GM19238 (cell line): ENCODE results near the gene KSR1.
A peak's percentile ranks its signal among the peaks of the same experiment; 100 is the strongest.
"Not testable (repeated sequence)": the region's sequence is repeated elsewhere in the genome, so short reads cannot be mapped to it uniquely, and the experiment has no call there.

Source experiments
- DNase-seq: peaks from one replicate; pipeline ENCODE4 v3.0.0; 2011; ENCODE audit warnings: low spot score; ENCODE audit not compliant: insufficient read length

The KSR1 gene

DNA sequence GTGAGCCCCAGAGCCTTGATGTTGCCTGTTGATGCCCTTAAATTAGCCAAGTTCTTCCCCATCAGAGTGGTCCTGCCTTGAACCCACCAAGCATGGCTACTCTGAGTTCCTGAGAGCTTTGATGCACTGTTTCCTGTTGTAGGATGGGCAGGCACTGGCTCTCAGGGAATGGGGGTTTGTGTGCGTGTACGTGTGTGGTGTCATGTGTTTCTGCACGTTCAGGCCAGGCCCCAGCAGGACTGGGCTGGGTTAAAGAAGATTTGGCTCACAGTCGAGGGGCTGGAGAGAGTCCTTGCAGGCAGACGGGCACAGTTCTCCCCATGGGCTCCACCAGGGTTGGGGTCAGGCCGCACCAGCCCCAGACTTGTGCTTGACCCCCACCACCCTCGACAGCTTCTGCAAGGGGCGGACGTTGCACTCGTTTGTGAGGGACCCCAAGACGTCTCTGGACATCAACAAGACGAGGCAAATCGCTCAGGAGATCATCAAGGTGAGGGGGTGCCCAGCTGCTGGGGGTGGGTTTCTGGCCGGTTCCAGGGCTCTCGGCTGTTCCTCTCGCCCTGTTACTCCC lies 151.4 kb downstream of the KSR1 start:
- no peak for DNase-seq

DNA sequence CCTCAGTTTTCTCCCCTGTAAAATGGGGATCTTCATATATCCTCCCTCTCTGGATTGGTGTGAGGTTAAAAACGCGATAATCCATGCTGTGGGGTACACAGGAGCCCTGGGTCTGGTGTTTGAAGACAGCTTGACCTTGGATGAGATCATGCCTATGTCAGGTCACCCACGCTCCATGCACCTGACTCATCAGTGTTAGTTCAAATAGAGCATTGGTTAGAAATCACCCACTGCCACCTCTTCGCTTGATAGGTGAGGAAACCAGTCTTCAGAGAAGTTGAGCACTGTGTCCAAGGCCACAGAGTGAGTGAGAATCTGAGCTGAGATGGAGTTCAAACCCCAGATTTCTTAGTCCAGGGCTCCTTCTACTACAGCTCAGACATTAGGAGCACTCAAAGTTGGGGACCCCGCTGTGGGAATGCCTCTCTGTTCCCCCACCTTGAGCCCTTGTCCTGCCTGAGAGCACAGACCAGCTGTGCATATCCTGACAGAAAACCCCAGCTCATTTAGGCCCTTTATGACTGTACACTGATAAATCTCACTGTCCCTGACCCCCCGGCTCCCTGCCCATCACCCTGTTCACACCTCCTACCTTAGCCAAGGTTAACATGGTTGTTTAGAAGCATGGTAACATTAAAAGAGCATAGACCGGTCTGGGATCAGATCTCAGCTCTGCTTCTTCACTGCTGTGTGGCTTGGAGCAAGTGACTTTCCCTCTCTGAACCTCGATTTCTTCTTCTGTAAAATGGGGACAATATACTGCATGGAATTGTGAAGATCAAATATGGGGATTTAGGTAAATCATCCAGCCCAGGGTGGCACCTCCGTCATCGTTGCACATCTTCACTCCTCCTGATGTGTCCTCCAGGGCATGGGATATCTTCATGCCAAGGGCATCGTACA lies 152.3 kb downstream of the KSR1 start:
- no peak for DNase-seq

GRCh38 chr17:27609611-27610303 lies 153.5 kb downstream of the KSR1 start:
- no peak for DNase-seq

DNA sequence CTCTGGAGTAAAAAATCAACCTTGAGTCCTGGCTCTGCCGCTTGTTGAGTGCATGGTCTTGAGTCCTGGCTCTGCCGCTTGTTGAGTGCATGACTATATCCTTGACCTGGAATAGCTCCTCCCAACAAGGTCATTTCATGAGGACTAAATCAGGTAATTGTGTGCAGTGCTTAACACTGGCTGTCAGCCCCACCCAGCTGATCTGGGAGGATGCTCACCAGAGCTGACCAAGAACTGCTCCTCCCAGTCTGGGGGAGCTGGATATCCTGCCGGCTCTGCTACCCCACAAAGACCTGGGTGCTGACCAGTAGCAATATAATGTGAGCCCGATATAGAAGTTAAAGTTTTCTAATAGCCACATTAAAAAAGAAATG lies 154.0 kb downstream of the KSR1 start:
- DNase-seq = no peak

DNA sequence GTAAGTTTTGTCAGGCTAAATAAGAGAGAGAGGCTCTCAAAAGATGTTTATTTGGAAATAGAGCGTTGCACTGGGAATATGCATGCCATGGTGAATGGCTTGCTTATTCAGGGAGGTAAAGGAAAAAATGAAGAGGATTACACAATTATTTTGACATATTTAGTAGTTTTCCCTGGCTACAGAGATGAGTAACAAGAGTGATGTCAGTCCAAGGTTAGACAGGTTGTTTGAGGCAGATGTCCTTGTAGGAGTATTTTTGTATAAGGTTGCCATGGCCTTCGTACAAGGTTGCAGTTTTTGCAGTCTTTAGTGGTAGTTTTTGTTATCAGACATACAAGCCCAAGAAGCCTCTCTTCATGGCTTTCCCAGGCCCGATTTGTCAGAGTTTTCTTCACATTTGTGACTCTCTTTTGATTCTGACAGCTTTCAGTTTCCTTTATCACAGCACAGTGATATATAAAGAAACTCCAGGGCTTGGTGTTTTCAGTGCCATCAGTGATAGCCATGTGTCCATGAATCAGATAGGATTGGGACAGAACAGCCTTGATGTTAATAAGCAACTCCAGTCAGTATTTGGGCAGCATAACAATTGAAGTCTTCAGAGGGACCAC lies 156.0 kb downstream of the KSR1 start:
- DNase-seq = no peak

DNA sequence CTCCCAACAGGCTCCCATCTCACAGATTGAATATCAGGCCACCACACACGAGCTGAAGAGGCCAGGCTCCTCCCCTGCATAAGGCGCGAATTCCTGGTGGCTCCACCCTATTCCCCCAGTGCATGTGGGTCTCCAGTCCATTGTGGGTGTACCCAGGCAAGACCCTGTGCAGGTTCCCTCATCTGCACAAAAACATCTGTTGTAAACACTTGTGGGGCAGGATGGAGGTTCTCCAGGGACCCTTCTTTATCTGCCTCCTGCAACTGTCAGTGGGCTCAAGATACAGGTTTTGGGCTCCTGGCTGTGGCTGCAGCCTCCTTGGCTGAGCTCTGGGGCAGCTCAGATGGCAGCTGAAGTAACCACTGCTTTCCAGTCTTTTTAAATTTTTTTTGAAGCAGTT lies 157.2 kb downstream of the KSR1 start:
- no peak for DNase-seq

DNA sequence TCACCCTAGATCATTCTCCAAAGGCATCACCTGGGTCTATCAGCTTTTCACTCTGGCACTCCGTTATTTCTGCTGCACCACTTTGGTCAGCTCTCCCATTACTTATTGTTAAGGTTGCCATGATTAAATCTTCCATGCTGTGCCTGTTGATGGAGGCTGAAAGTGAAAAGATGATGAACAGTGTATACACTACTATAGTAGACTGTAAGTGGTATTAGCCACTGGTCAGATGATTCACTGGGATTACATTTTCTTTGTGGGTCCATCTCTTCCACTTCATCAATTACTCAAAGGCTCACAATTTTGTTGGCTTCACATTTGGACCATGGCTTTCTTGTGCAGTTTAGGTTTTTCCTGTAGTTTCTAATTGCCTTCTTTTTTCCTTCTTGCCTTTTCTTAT lies 158.9 kb downstream of the KSR1 start:
- DNase-seq = no peak

DNA sequence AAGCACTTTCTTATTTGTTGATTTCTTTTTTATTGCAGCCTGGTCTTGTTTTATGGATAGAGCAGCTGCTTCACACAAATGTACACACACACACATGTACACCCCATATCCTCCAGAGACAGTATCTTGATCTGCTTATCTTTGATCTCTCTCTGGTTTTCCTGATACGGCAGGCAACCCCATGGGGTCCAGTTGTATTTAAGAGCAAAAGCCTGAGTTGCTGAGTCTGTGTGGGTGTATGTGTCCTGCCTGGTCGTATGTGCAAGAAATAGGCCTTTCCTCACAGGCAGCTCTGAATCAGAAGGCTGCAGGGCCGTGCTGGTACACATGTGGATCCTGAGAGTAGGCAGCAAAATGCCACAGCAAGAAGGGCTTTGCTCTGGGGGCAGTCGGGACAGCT lies 160.2 kb downstream of the KSR1 start:
- no peak for DNase-seq

- no peak for DNase-seq
Observed at GRCh38 chr17:27618417-27618816, 162.2 kb downstream of the KSR1 start.

- DNase-seq = no peak
Observed at GRCh38 chr17:27620721-27621120, 164.5 kb downstream of the KSR1 start.

DNA sequence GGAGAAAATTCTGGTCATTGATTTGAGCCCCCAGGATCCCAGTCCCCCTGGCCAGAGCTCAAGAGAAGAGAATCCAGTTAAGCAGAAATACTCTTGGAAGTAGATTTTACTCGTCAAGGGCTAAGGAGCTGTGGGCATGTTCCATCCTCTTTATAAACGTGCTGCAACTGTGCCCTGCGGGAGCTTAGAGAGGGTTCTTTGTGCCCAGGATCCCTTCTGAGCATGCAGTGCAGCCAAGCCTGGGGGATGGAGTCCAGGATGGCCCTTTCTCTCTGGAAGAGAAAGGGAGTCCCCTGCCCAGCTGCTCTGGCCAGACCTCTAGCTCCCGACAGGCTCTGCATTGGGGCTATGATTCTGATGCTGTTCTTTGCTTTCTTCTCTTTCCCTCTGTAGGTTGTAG lies 165.3 kb downstream of the KSR1 start:
- no peak for DNase-seq

GRCh38 chr17:27621942-27622559 lies 165.8 kb downstream of the KSR1 start:
- DNase-seq = no peak

DNA sequence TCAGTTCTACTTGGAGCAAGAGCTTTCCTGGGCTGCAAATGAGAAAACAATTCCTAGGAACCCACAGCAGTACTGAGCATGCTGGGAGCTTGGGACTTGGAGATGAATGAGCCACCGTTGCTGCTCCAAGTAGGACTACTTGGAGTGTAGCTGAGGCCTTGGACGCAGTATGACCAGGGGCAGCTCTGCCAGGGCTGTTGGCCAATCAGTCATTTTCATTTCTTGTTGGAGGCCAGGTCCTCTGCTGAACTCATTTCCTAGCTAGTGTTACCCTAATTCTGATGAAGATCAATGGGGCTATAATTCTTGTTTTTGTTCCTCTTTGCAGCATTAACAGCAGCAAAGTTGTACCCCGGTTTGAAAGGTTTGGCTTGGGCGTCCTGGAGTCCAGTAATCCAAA lies 166.7 kb downstream of the KSR1 start:
- no peak for DNase-seq

DNA sequence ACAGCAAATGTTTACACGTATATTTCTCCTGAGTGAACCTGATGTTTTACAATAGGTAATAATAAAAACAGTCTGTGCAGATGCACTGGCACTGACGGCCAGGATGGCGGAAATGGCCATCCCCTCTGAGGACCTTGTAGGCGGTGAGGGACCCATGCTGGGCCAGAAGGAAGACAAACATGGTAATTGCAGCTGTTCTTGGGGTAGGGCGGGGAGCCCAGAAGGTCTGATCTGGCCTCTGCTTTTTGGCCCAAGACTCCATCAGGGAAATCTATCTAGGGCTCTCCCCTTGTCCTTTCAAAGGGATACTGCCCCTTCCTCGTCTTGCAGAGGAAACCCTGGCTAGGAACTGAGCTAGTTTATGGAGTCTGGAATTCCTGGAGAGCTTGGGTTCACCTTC lies 167.4 kb downstream of the KSR1 start:
- no peak for DNase-seq

DNA sequence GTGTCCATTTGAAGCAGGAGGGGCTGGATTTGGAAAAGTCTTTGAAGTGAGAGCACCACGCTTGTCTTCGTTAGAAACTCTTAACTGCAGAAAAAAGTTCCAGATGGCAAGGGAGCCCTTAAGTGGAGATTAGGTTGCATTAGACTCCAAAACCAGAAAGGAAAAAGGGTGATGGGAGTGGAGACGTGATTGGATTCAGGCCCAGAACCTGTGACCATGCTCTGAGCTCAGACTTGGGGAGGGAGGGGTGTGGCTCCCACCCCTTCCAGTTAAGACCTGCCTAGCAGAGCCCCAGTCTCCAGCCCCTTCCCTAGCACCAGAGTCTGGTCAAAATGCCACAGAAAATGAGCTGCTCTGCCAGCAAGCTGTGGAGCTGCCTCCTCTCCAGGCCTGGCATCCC lies 168.3 kb downstream of the KSR1 start:
- DNase-seq = no peak

- no peak for DNase-seq
Observed at GRCh38 chr17:27625856-27626255, 169.6 kb downstream of the KSR1 start.

DNA sequence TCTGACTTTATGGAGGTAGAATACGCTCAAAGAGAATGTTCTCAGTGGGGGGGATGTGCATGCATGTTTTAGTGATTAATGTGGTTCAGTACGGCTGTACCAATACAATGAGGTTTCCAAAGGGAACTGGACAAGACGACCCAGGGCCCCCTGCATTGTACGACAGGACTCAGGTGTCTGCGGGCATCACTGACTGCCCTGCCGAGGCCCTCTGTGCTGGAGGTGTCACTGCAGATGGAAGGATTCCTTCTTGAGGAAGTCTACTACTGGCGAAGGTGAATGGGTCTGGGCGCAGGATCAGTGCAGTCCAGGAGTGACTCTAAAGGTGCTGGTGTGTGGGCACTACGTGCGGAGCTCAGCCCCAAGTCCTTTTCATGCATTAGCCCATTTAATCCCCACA lies 171.3 kb downstream of the KSR1 start:
- no peak for DNase-seq

GRCh38 chr17:27628376-27628775 lies 172.1 kb downstream of the KSR1 start:
- DNase-seq = no peak

GRCh38 chr17:27629260-27629659 lies 173.0 kb downstream of the KSR1 start:
- not testable (repeated sequence) for DNase-seq

- DNase-seq = peak; percentile 62
Observed at GRCh38 chr17:27630607-27631410, 174.6 kb downstream of the KSR1 start, which contains the start of gene LGALS9. Gene LGALS9 (plus strand): TSS chr17:27631188. CDS start chr17:27631266, 78 bp downstream.

DNA sequence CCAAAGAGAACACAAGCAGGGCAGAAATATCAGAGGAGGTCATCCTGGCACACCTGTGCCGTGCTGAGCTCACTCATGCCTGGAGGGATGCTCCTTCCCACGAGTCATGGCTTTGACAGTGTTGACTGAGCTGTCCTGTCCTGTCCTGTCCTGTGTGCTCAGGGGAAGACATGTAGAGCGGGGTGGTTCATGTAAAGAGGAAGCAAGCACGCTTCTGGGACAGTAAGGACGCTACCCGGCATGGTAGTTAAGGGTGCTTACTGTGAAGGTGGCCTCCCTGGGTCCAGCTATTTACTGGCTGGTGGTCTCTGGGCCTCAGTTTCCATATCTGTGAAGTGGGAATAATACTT lies 175.1 kb downstream of the KSR1 start:
- DNase-seq = peak; percentile 36
